Measurements from ENCODE around the gene SHISA6.
A peak's percentile ranks its signal among the peaks of the same experiment; 100 is the strongest.

The SHISA6 gene

DNA sequence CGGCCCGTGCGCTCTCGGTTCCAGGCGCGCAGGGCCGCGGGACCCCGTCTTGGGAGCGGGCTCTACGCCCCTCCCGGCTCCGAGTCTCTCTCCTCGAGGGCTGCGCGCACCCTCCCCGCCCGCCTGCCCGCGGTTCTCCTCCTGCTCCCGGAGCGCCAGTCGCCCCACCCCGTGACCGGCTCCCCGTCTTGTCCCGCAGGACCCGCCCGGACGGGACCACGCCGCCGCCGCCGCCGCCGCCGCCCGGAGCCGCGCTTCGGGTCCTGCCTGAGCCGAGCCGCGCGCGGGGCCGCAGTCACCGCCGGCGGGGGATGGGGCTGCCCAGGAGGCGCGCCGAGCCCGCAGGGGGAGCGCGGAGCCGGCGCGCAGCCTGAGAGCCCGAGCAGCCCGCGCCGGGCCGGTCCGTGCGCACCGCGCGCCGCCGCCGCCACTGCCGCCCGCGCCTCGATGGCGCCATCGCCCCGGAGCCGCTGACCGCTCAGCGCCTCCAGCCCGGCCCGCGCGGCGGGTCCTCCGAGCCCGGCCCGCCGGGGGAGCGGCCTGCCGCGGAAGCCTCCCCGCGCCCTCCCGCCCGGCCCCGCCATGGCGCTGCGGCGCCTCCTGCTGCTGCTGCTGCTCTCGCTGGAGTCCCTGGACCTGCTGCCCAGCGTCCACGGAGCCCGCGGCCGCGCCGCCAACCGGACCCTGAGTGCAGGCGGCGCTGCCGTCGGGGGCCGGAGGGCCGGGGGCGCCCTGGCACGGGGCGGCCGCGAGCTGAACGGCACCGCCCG, at the start of gene SHISA6:
SHISA6 (plus strand) TSS at position 373 of the 770 bp plus-strand sequence.
- H3K4me3 ChIP-seq (ENCODE audit: low read depth, low read length) = peak within 1 kb of the TSS; percentile 45

DNA sequence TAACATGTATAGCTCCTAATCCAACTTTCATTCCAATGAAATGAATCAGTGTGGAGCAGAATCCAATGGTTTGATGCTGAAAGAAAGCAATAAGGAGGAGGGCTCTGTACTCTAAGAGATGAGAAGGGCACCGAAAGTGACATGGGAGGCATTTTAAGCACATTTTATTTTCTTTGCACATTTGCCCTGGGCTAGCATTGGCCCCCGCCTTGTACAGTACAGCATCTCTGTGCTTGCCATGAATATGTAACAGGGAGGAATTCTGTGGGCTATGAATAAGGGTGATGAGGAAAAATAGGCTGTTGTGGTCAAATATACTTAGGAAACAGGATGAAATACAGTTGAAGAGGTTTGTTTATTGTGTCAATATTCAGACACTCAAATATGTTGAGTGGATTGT, 45.2 kb upstream of the SHISA6 start:
- H3K4me3 ChIP-seq (ENCODE audit: low read depth, low read length) = no peak overlapping the region

DNA sequence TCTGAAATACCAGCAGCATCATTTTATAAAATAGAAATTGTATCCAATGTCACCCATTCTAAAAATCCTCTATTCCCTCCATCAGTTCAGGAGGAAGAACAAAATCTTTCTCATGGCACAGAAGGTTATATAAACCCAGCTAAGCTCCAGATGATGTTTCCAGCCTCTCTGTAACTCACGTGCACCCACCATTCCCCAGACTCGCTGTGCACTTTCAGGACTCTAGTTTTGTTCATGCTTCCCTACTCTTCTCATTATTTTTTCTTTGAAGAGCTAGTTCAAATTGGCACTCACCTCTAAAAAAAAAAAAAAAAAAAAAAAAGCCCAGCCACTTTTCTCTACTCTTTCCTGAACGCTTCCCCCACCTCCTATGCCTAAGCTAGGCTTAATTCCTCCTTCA, 36.0 kb upstream of the SHISA6 start:
- no peak overlapping the region for H3K4me3 ChIP-seq (ENCODE audit: low read depth, low read length)

DNA sequence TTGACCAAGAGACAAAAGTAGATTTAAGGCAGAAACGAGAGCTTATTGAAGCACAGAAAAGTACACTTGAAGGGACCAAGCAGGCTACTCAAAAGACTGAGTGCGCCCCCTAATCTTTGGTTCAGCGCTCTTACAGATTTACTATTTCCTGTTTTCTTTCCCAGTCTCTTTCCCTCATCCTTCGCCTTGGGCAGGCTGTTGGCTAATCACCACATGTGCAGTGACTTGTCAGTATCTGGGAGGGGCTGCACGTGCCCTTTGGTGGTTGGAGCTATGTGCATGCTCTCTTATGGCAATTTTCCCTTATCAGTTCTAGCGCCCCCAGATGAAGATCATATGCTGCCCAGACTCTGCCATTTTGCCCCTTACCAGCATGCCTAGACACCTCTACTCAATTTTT, 35.4 kb upstream of the SHISA6 start:
- no peak overlapping the region for H3K4me3 ChIP-seq (ENCODE audit: low read depth, low read length)

DNA sequence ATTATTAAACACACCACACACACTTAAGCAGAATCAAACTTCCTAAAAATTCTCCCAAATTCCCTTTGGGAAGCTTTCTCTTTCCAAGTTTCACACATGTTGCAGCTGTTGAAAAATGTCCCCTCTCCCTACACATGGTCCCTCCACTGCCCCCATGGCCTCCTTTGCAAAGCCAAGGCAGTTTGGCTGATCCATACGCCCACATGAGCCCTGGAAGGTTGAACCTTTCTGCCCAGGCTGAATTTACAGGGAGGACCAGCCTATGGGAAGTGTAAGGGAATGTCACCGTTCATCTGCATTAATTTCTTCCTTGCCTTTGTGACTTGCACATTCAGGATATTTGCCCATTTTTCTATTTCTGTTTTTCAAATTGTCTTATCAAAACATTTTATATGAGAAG, 31.1 kb upstream of the SHISA6 start:
- no peak overlapping the region for H3K4me3 ChIP-seq (ENCODE audit: low read depth, low read length)

DNA sequence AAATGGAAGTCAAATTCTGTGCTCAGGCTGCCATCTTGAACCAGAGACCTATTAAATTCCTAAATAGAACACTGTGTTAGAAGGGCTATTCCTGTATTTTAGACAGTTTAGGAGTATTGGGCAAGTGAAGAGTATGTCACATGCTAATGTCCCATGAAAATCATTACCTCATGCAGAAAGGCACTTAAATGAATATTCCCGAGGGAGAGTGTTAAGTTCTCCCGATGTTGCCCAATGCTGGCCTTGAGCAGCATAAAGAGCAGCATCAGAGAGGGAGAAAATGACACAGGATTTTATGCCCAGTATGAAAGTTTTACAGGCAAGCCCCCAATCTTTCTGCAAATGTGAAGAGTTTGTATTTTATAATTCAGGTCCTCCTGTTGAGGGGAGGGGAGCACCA, 28.2 kb upstream of the SHISA6 start:
- no peak overlapping the region for H3K4me3 ChIP-seq (ENCODE audit: low read depth, low read length)

DNA sequence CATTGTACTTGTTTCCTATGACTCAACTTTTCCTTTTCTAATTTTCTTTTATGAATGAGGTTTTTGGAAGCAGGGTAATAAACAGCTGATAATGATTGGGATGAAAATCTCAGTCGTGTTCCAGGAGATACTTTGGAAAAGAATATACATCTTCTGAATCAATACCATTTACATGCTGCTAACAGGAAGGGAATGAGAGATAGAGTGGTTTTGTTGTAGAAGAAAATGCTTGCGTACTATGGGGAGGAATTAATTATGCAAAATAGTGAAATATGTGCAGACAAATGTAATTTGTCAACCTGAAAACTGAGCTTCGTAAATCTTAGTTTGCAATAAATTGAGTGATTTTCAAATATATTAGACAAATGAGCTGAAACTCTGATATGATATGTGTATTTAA, 24.0 kb upstream of the SHISA6 start:
- no peak overlapping the region for H3K4me3 ChIP-seq (ENCODE audit: low read depth, low read length)

DNA sequence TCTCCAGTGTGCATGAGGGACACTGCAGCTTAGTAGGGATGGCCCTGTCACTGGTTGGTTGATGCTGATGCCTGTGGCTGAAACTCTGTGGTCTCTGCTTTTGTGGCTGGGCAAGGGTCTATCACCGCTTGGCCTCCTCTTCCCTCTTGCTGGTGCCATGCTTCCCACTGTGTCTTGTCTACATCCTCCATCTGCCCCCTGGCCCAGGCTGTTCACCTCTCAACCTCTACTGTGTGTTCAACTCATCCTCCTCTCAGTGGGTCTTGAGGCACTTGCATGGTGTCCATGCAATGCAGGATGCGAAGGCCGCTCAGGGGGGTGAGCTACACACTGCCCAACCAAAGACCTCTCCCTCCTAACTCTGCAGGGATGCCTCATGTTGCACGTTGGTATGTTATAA, 19.8 kb upstream of the SHISA6 start:
- H3K4me3 ChIP-seq (ENCODE audit: low read depth, low read length) = no peak overlapping the region

DNA sequence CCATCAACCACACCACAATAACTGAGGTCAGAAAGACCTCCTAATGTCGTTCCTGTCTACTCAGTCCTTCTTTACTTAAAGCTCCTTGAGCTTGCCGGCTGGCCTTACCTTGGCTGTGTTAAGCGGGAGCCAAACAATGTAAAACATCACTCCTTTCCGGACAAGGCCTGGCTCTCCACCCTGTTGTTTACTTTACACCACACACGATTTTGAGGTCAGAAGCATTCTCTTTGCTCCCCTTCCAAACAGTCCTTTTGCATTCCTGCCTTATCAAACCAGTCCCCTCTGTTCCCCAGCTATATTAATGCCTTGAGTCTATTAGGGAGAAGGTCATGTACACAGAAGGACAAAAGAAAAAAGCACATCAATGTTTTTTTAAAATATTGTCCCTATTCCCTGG, 19.3 kb upstream of the SHISA6 start:
- no peak overlapping the region for H3K4me3 ChIP-seq (ENCODE audit: low read depth, low read length)

DNA sequence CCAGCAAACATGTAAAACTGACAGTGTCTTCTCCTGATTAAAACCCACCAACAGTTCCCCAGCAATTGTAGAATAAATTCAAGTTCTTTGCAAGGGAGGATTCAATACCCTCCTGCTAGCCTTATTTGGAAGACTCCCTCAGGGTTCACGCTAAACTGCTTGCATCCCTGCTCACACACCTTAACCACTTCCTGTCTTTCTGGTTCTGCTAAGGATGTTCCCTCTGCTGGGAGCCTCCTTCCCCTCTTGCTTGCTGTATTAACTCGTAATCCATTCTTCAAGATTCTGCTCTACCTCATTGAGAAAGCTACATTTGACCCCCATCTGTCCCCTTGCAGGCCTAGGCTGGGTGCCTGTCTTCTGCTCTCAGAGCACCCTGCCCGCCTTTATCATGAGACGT, 2.3 kb upstream of the SHISA6 start:
- no peak overlapping the region for H3K4me3 ChIP-seq (ENCODE audit: low read depth, low read length)

DNA sequence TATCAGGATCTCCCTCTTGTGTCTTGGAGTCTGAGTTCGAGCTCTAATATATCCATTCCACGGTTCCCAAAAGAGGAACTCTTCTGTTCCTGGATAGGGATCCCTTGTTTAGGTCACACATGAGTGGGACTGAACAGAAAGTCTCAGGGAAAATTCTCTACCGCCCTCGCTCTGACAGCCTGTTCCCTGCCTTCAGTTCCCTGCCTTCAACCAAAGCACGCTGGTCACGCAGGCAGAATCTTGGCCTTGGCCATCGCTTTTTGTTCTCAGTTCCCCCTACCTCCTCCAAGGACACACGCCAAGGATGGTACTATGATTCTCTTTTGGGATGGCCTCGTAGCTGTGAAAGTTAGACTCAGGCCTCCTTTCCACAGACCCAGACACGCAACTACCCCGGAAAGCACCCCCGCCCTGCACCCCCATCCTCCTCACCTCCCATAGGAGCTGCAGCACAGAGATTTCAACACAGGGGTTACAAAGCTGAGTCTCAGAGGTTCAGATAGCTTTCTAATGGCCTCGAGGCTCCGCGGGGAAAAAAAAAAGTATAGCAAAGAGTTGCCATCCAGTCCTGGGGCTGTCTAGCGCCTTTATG, 1.5 kb upstream of the SHISA6 start:
- peak overlapping the region; percentile 45 for H3K4me3 ChIP-seq (ENCODE audit: low read depth, low read length)

DNA sequence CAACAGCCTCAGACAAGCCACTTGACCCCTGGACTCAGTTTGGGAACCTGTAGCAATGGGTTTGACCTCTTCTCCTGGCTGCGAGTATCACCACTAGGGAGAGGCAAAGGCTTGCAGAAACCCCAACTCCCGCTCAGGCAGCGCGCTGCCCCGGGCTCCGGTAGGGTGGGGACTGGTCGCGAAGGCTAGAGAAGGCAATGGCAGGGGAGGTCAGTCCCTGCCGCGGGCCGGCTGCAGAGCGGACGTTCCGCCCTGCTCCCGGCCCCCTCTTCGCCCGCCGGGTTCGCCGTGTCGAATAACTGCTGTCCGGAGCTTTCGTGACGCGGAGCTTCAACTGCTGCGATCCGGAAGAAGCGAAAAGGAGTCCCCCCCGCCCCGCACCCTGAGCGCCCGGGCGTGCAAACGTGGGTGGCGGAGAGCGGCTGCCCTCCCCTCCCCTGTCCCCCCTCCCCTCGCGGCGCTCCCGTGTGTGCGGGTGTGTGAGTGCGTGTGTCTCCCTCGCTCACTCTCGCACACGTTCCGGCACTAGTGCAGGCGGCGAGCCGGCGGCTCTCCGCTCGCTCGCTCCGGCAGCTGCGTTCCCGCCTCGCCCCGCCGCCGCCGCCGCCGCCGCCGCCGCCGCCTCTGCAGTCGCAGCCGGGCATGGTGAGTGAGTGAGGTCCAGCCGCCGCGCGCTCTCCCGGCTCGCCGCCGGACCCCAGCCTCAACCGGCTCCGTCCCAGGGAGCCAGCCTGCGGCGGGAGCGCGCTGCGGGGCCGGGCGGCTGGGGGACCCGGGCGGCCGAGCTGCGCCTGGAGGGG, 772 bp upstream of the SHISA6 start:
- peak overlapping the region; percentile 45 for H3K4me3 ChIP-seq (ENCODE audit: low read depth, low read length)

DNA sequence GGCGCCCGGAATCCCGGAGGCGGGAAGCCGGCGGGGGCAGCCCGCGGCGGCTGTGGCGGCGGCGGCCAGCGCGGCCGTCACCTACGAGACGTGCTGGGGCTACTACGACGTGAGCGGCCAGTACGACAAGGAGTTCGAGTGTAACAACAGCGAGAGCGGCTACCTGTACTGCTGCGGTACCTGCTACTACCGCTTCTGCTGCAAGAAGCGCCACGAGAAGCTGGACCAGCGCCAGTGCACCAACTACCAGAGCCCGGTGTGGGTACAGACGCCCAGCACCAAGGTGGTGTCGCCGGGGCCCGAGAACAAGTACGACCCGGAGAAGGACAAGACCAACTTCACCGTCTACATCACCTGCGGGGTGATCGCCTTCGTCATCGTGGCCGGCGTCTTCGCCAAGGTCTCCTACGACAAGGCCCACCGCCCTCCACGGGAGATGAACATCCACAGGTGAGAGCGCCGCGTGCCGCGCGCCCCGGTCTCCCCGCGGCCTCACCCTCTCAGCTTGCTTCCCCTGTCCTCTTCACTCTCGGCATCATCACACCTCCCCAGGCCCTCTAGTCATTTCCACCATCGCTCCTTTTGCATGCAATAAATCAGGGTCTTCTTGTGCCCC, 706 bp downstream of the SHISA6 start:
- H3K4me3 ChIP-seq (ENCODE audit: low read depth, low read length) = no peak overlapping the region

DNA sequence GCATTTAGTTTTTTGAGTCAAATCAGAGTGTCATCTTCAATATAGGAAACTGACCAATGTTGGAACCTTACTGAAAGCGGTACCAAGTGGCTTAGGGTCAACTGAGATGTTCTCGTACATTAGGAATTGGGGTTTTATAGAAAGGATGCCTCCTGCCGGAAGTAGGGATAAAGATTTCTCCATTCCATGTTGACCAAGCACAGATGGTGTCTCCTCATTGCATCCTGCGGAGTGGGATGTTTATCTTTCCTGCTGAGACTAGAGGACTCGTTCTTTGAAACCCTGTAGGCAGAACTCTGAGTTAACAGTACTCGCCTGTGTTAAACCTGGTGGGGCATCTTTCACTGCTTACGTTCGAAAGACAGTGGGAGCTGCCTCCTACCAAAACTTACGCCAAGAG, 1.4 kb downstream of the SHISA6 start:
- H3K4me3 ChIP-seq (ENCODE audit: low read depth, low read length) = no peak overlapping the region

DNA sequence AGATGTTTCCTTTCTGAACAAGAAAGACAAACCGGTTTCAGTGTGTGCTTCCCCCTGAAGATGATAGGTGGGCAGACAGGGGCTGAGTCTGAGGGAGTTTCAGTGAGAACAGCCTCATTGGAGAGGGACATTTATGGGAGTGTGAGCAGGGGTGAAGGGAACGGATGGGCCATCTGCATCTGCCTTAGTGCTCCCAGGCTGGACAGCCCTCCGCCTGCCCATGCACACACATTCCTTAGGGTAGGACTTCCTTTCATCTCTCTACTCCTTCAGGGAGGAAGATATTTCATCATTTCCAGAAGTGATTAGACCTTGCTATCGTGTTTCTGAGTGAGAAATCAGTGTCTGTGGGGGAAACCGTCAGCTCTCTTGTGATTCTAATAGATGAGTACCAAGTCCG, 3.8 kb downstream of the SHISA6 start:
- no peak overlapping the region for H3K4me3 ChIP-seq (ENCODE audit: low read depth, low read length)

DNA sequence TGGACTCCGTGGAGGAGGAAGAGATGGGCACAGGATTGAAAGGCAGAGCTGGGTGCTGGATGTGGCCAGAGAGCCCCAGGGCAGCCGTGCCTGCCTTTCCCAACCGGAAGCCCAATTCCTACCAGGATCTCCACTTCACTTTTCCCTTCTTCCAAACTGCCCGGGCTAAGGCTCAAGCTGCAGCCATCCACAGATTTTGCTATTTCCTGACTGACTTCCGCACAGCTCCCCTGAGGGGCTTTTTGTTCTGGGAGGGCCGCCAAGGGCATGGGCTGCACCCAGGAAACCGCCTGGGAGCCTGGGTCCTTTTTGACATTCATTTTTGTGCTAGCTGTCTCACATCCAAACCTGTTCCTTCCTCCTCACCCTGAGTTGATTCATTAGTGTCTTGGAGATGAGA, 4.2 kb downstream of the SHISA6 start:
- no peak overlapping the region for H3K4me3 ChIP-seq (ENCODE audit: low read depth, low read length)

DNA sequence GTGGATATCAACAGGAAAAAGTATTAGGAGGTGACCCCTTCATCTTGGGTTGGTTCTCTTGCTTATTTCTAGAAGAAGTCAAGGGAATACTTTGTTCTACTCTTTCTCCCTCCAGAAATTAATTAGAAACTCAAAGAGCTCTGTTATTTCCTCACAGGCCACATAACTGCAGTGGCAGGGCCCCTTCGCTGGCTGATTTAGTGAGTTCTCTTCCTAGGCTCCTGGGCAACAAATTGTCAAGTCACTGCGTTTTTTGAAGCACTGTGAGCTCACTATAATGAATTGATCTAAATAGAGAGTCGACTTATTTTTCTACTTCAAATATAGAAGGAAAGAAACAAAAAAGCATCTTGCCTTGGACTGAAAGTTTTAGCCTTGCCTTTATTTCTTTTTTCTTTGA, 4.8 kb downstream of the SHISA6 start:
- no peak overlapping the region for H3K4me3 ChIP-seq (ENCODE audit: low read depth, low read length)

DNA sequence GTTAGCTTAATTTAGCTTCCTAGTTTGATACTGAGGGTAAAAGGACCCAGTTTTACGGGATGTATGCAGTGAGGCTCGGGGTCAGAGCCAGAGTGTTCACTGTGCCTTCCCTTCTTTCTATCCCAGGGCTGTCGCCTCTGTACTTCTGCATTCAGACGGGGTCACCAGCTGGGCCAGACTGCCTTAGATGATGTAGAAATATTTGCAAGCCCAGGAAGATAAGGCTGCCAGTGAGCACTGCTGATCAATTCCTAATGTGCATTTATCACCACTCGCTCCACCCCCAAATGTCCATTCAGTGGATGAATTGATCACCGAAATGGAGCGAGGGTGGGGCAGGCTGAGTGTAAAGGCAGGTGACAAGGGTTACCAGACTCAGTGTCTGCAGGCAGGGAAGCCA, 9.1 kb downstream of the SHISA6 start:
- H3K4me3 ChIP-seq (ENCODE audit: low read depth, low read length) = no peak overlapping the region

DNA sequence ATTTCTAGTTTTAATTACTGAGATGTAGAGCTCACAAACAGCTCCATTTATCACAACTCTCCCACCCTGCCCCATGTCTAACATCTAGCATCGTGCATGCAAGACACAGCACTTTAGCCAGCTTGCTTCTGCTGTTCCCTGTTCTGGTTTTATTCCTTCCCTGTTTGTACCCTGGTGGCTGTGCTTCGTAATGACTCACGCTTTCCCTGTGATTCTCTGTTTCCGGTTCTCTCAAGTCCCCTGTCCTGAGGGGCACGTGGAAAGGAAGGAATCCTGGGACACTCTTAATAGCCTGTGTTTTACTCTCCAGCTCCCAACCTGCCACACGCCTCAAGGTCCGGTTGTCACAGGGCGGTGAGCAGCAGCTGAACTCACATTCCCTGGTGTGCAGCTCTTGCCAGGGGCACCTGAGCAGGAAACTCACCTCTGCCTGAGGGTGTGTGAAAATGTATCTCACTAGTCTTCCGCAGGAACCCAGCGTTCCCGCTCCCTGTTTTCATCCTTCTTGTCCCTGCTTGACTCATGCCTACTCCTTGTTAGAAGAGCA, 10.6 kb downstream of the SHISA6 start:
- no peak overlapping the region for H3K4me3 ChIP-seq (ENCODE audit: low read depth, low read length)

DNA sequence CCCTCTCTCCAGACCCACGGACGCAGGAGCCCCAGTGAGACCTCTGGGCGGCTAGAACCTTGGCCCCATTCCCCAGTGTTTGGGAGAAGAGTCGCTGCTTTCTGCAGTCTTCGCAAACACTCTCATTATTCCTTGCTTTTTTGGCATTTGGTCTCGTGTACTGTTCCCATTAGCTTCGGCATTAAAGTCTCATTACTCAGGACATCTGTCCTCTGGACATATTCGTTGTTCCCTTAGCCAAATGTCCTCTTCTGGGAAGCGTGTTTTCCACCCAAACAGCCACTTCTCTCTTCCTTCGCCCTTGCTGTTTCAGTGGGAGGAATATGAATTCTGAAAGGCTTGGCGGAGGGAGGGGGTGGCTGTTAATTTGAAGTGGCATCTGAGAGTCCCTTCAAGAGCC, 11.1 kb downstream of the SHISA6 start:
- H3K4me3 ChIP-seq (ENCODE audit: low read depth, low read length) = no peak overlapping the region

DNA sequence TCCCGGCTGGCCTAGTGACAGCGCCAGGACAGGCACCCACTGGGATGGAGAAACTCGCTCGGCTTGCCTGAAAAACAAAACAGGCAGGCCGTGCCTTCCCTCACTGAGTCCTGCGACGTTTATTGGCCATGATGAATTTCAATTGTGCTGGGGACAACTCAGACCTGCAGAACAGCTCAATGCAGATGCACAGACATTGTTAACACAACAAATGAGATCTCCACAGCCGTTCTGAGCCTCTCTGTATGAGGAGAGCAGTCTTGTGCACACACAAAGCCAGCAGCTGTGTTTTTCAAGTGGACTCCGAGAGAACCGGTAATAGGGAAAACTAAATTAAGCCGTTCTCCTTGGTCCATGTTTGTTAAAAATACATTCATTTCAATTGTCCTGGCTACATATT, 15.9 kb downstream of the SHISA6 start:
- H3K4me3 ChIP-seq (ENCODE audit: low read depth, low read length) = no peak overlapping the region

Measured in iPS-11a (cell line).